GM21717 (cell line): ENCODE data around the gene CELSR3.

Experiments used
- ATAC-seq: cut with Tn5 transposase; IDR thresholded peaks from one replicate; pipeline ENCODE4 v1.9.1; 2021; ENCODE audit warnings: mild to moderate bottlenecking, moderate library complexity; ENCODE audit not compliant: unreplicated experiment

The CELSR3 gene

GRCh38 chr3:48662753-48663488 lies at the start of gene CELSR3:
TSS of gene CELSR3 (minus strand) at chr3:48662886. CDS start at chr3:48662634, 252 bp downstream.
- no peak for ATAC-seq

GRCh38 chr3:48711727-48712126 lies 49.0 kb upstream of the CELSR3 start:
- no peak for ATAC-seq

- ATAC-seq = no peak
Measured at GRCh38 chr3:48709051-48709461, 46.4 kb upstream of the CELSR3 start.

GRCh38 chr3:48708481-48708889 lies 45.8 kb upstream of the CELSR3 start:
- ATAC-seq = no peak

GRCh38 chr3:48707157-48707556 lies 44.5 kb upstream of the CELSR3 start:
- no peak for ATAC-seq

GRCh38 chr3:48702320-48702920 lies 39.7 kb upstream of the CELSR3 start:
- ATAC-seq = no peak

- ATAC-seq = no peak
Measured at GRCh38 chr3:48700731-48701405, 38.2 kb upstream of the CELSR3 start.

GRCh38 chr3:48698891-48699290 lies 36.2 kb upstream of the CELSR3 start:
- no peak for ATAC-seq

GRCh38 chr3:48697952-48698351 lies 35.3 kb upstream of the CELSR3 start:
- ATAC-seq = no peak

- no peak for ATAC-seq
Measured at GRCh38 chr3:48696601-48697000, 33.9 kb upstream of the CELSR3 start.

- no peak for ATAC-seq
Measured at GRCh38 chr3:48696156-48696555, 33.5 kb upstream of the CELSR3 start.

GRCh38 chr3:48695393-48695753 lies 32.7 kb upstream of the CELSR3 start:
- ATAC-seq = no peak

GRCh38 chr3:48694610-48695392 lies 32.1 kb upstream of the CELSR3 start:
- no peak for ATAC-seq

- ATAC-seq = no peak
Measured at GRCh38 chr3:48693826-48694225, 31.1 kb upstream of the CELSR3 start.

- no peak for ATAC-seq
Measured at GRCh38 chr3:48692551-48692950, 29.9 kb upstream of the CELSR3 start.

- ATAC-seq = no peak
Measured at GRCh38 chr3:48690846-48691458, 28.3 kb upstream of the CELSR3 start.

GRCh38 chr3:48689384-48689783 lies 26.7 kb upstream of the CELSR3 start:
- no peak for ATAC-seq

- no peak for ATAC-seq
Measured at GRCh38 chr3:48688737-48689075, 26.0 kb upstream of the CELSR3 start.

- no peak for ATAC-seq
Measured at GRCh38 chr3:48688032-48688736, 25.5 kb upstream of the CELSR3 start.

- ATAC-seq = no peak
Measured at GRCh38 chr3:48687220-48687678, 24.6 kb upstream of the CELSR3 start.
